Measurements from ENCODE around the gene PSORS1C2. TPM values are rescaled to one million over a fixed set of nuclear protein-coding genes. Genes with fewer than 3 reads are reported as not detected.

PSORS1C2 gene
- total and polyA plus RNA-seq, 2 donors (not counting 1 experiment from before 2014, with no cell fraction given), result not detected

- Histone ChIP-seq H3K4me3 (replicated peaks in 1 of 4; ENCODE audit: control extremely low read depth in 1 of 4, insufficient read depth in 1 of 4, low read depth in 3 of 4, low read length in 4 of 4) (no peak overlapping the region), H3K4me1 (ENCODE audit: control insufficient read depth, extremely low read depth, insufficient read depth, low read length) (peaks cover 1% of the 10 kb centered on the region), H3K9me3 (ENCODE audit: control insufficient read depth, insufficient read depth, low read depth, low read length) (no peaks in the 10 kb centered on the region), H3K27ac (ENCODE audit: insufficient read depth, low read length) (no peak overlapping the region), H3K27me3 (ENCODE audit: control insufficient read depth, insufficient read depth, low read length) (no peaks in the 10 kb centered on the region), H3K79me2 (ENCODE audit: control insufficient read depth, insufficient read depth, low read length) (no peaks in the 10 kb centered on the region), H3K9ac (ENCODE audit: insufficient read depth, low read length) (no peak overlapping the region), H2AFZ (ENCODE audit: low read length) (no peak overlapping the region), H3K4me2 (ENCODE audit: extremely low read depth, insufficient read depth, low read length) (no peak overlapping the region), H3K36me3 (ENCODE audit: control insufficient read depth, insufficient read depth, low read length) (no peaks in the 10 kb centered on the region), H4K20me1 (ENCODE audit: control insufficient read depth, extremely low read depth, insufficient read depth, low read length) (no peaks in the 10 kb centered on the region)
- no peak for DNase-seq (ENCODE audit: low read depth in 2 of 2)
- no peak for TF ChIP-seq CTCF (conservative IDR thresholded peaks at IDR 0.05 in 1 of 2, IDR thresholded peaks at IDR 0.05 in 1 of 2; ENCODE audit: low read depth in 1 of 2, low read length in 2 of 2)
- TF ChIP-seq EZH2 (IDR thresholded peaks at IDR 0.05; ENCODE audit: low read length, missing control alignments), result no peak
Measured at GRCh38 chr6:31092238-31092637, 46.6 kb downstream of the PSORS1C2 start.

GRCh38 chr6:31091680-31092079 is 47.2 kb downstream of the PSORS1C2 start:
- no peak overlapping the region for H3K4me2 ChIP-seq (ENCODE audit: extremely low read depth, insufficient read depth, low read length)
- no peaks in the 10 kb centered on the region for H3K27me3 ChIP-seq (ENCODE audit: control insufficient read depth, insufficient read depth, low read length)
- H2AFZ ChIP-seq (ENCODE audit: low read length), result no peak overlapping the region
- no peak overlapping the region for H3K9ac ChIP-seq (ENCODE audit: insufficient read depth, low read length)
- peaks cover 7% of the 10 kb centered on the region for H3K4me1 ChIP-seq (ENCODE audit: control insufficient read depth, extremely low read depth, insufficient read depth, low read length)
- no peaks in the 10 kb centered on the region for H3K9me3 ChIP-seq (ENCODE audit: control insufficient read depth, insufficient read depth, low read depth, low read length)
- H3K4me3 ChIP-seq (replicated peaks in 1 of 4; ENCODE audit: control extremely low read depth in 1 of 4, insufficient read depth in 1 of 4, low read depth in 3 of 4, low read length in 4 of 4), result no peak overlapping the region
- no peaks in the 10 kb centered on the region for H3K36me3 ChIP-seq (ENCODE audit: control insufficient read depth, insufficient read depth, low read length)
- DNase-seq (ENCODE audit: low read depth in 2 of 2), result no peak
- H3K27ac ChIP-seq (ENCODE audit: insufficient read depth, low read length), result no peak overlapping the region
- TF ChIP-seq EZH2 (IDR thresholded peaks at IDR 0.05; ENCODE audit: low read length, missing control alignments) (no peak), CTCF (conservative IDR thresholded peaks at IDR 0.05 in 1 of 2, IDR thresholded peaks at IDR 0.05 in 1 of 2; ENCODE audit: low read depth in 1 of 2, low read length in 2 of 2) (no peak)
- no peaks in the 10 kb centered on the region for H3K79me2 ChIP-seq (ENCODE audit: control insufficient read depth, insufficient read depth, low read length)
- no peaks in the 10 kb centered on the region for H4K20me1 ChIP-seq (ENCODE audit: control insufficient read depth, extremely low read depth, insufficient read depth, low read length)

DNA sequence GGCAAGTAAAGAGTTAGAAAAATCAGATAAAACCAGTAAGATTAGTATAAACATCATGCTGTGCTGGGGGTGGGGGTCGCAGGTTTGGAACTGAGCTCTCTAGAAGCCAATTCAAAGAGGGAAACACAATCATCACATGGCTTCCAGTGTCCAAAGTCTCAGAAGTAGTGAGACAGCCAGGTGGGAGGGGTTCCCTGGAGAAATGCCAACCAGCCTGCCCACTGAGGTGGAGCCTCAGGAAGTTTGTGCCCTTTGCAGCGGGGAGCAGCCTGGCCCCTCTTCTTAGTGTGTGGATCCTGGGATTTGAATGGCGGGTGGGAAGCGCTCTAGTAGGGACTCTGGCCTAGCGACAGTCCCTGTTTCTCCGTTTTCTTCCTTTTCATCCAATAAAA is 47.9 kb downstream of the PSORS1C2 start:
- H3K27ac ChIP-seq (ENCODE audit: insufficient read depth, low read length), result no peak overlapping the region
- H4K20me1 ChIP-seq (ENCODE audit: control insufficient read depth, extremely low read depth, insufficient read depth, low read length), result no peaks in the 10 kb centered on the region
- no peaks in the 10 kb centered on the region for H3K27me3 ChIP-seq (ENCODE audit: control insufficient read depth, insufficient read depth, low read length)
- H3K4me1 ChIP-seq (ENCODE audit: control insufficient read depth, extremely low read depth, insufficient read depth, low read length), result peaks cover 9% of the 10 kb centered on the region
- DNase-seq (ENCODE audit: low read depth in 2 of 2), result no peak
- H3K9me3 ChIP-seq (ENCODE audit: control insufficient read depth, insufficient read depth, low read depth, low read length), result no peaks in the 10 kb centered on the region
- no peak overlapping the region for H3K4me2 ChIP-seq (ENCODE audit: extremely low read depth, insufficient read depth, low read length)
- TF ChIP-seq EZH2 (IDR thresholded peaks at IDR 0.05; ENCODE audit: low read length, missing control alignments), result no peak
- TF ChIP-seq CTCF (conservative IDR thresholded peaks at IDR 0.05 in 1 of 2, IDR thresholded peaks at IDR 0.05 in 1 of 2; ENCODE audit: low read depth in 1 of 2, low read length in 2 of 2), result no peak
- no peak overlapping the region for H2AFZ ChIP-seq (ENCODE audit: low read length)
- H3K4me3 ChIP-seq (replicated peaks in 1 of 4; ENCODE audit: control extremely low read depth in 1 of 4, insufficient read depth in 1 of 4, low read depth in 3 of 4, low read length in 4 of 4), result no peak overlapping the region
- H3K9ac ChIP-seq (ENCODE audit: insufficient read depth, low read length), result no peak overlapping the region
- no peaks in the 10 kb centered on the region for H3K36me3 ChIP-seq (ENCODE audit: control insufficient read depth, insufficient read depth, low read length)
- H3K79me2 ChIP-seq (ENCODE audit: control insufficient read depth, insufficient read depth, low read length), result no peaks in the 10 kb centered on the region

All from fibroblast of lung (primary cell).